ENCODE measurements around the gene LRRD1. TPM values are rescaled to one million over a fixed set of nuclear protein-coding genes. Genes with fewer than 3 reads are reported as not detected.
"Not testable (repeated sequence)": the region's sequence is repeated elsewhere in the genome, so short reads cannot be mapped to it uniquely, and the experiment has no call there.

Gene LRRD1
- total RNA-seq (2012; rRNA removed): 0.51 TPM in 1 of 2 replicates, not detected in the other

- H3K4me3 ChIP-seq (ENCODE audit: low read length): peak within 1 kb of the TSS; percentile 69
These were observed at the start of gene LRRD1 for GRCh38 chr7:92178928-92179924. Gene LRRD1, minus strand, starts transcription at chr7:92179142. Its CDS starts 13,940 bp downstream, at chr7:92165202.

GRCh38 chr7:92228742-92229141 is 49.8 kb upstream of the LRRD1 start:
- Histone ChIP-seq H3K27me3 (ENCODE audit: control insufficient read depth, insufficient read depth, low read length) (no peaks in the 10 kb centered on the region), H3K36me3 (ENCODE audit: insufficient read depth, low read length) (peaks cover 43% of the 10 kb centered on the region), H3K9ac (ENCODE audit: low read depth, low read length) (no peak overlapping the region), H3K4me1 (ENCODE audit: control insufficient read depth, insufficient read depth, low read length) (no peaks in the 10 kb centered on the region), H3K9me3 (replicated peaks; ENCODE audit: low read length) (peaks cover 3% of the 10 kb centered on the region), H3K4me3 (ENCODE audit: low read length) (no peak overlapping the region), H3K4me2 (ENCODE audit: low read length) (no peak overlapping the region)

More at GRCh38 chr7:92178928-92179924, at the start of gene LRRD1:
- Histone ChIP-seq H3K9ac (ENCODE audit: low read depth, low read length) (peak within 1 kb of the TSS; percentile 84), H3K4me2 (ENCODE audit: low read length) (peak within 1 kb of the TSS; percentile 89), H3K36me3 (ENCODE audit: insufficient read depth, low read length) (no peaks in the 10 kb centered on the region), H3K4me1 (ENCODE audit: control insufficient read depth, insufficient read depth, low read length) (peaks cover 16% of the 10 kb centered on the region), H3K27me3 (ENCODE audit: control insufficient read depth, insufficient read depth, low read length) (no peaks in the 10 kb centered on the region), H3K9me3 (replicated peaks; ENCODE audit: low read length) (no peaks in the 10 kb centered on the region)

- Histone ChIP-seq H3K4me2 (ENCODE audit: low read length) (no peak overlapping the region), H3K9me3 (replicated peaks; ENCODE audit: low read length) (peaks cover 3% of the 10 kb centered on the region), H3K4me1 (ENCODE audit: control insufficient read depth, insufficient read depth, low read length) (no peaks in the 10 kb centered on the region), H3K4me3 (ENCODE audit: low read length) (no peak overlapping the region), H3K27me3 (ENCODE audit: control insufficient read depth, insufficient read depth, low read length) (no peaks in the 10 kb centered on the region), H3K9ac (ENCODE audit: low read depth, low read length) (no peak overlapping the region), H3K36me3 (ENCODE audit: insufficient read depth, low read length) (peaks cover 45% of the 10 kb centered on the region)
These were observed 49.2 kb upstream of the LRRD1 start for GRCh38 chr7:92228100-92228499.

GRCh38 chr7:92226981-92227380 is 48.0 kb upstream of the LRRD1 start:
- Histone ChIP-seq H3K4me2 (ENCODE audit: low read length) (no peak overlapping the region), H3K27me3 (ENCODE audit: control insufficient read depth, insufficient read depth, low read length) (no peaks in the 10 kb centered on the region), H3K9ac (ENCODE audit: low read depth, low read length) (no peak overlapping the region), H3K4me3 (ENCODE audit: low read length) (no peak overlapping the region), H3K9me3 (replicated peaks; ENCODE audit: low read length) (peaks cover 3% of the 10 kb centered on the region), H3K36me3 (ENCODE audit: insufficient read depth, low read length) (peaks cover 54% of the 10 kb centered on the region), H3K4me1 (ENCODE audit: control insufficient read depth, insufficient read depth, low read length) (no peaks in the 10 kb centered on the region)

GRCh38 chr7:92221766-92222165 is 42.8 kb upstream of the LRRD1 start:
- Histone ChIP-seq H3K27me3 (ENCODE audit: control insufficient read depth, insufficient read depth, low read length) (no peaks in the 10 kb centered on the region), H3K4me2 (ENCODE audit: low read length) (no peak overlapping the region), H3K9ac (ENCODE audit: low read depth, low read length) (no peak overlapping the region), H3K4me1 (ENCODE audit: control insufficient read depth, insufficient read depth, low read length) (no peaks in the 10 kb centered on the region), H3K9me3 (replicated peaks; ENCODE audit: low read length) (no peaks in the 10 kb centered on the region), H3K36me3 (ENCODE audit: insufficient read depth, low read length) (peaks cover 70% of the 10 kb centered on the region), H3K4me3 (ENCODE audit: low read length) (no peak overlapping the region)

GRCh38 chr7:92206672-92207071 is 27.7 kb upstream of the LRRD1 start:
- Histone ChIP-seq H3K4me3 (ENCODE audit: low read length) (no peak overlapping the region), H3K4me1 (ENCODE audit: control insufficient read depth, insufficient read depth, low read length) (no peaks in the 10 kb centered on the region), H3K9ac (ENCODE audit: low read depth, low read length) (no peak overlapping the region), H3K4me2 (ENCODE audit: low read length) (no peak overlapping the region), H3K36me3 (ENCODE audit: insufficient read depth, low read length) (peaks cover 61% of the 10 kb centered on the region), H3K9me3 (replicated peaks; ENCODE audit: low read length) (no peaks in the 10 kb centered on the region), H3K27me3 (ENCODE audit: control insufficient read depth, insufficient read depth, low read length) (no peaks in the 10 kb centered on the region)

- peaks cover 57% of the 10 kb centered on the region for H3K36me3 ChIP-seq (ENCODE audit: insufficient read depth, low read length)
- H3K4me2 ChIP-seq (ENCODE audit: low read length): no peak overlapping the region
- H3K9ac ChIP-seq (ENCODE audit: low read depth, low read length): no peak overlapping the region
- no peak overlapping the region for H3K4me3 ChIP-seq (ENCODE audit: low read length)
- no peaks in the 10 kb centered on the region for H3K9me3 ChIP-seq (replicated peaks; ENCODE audit: low read length)
- no peaks in the 10 kb centered on the region for H3K27me3 ChIP-seq (ENCODE audit: control insufficient read depth, insufficient read depth, low read length)
- H3K4me1 ChIP-seq (ENCODE audit: control insufficient read depth, insufficient read depth, low read length): no peaks in the 10 kb centered on the region
These were observed 27.0 kb upstream of the LRRD1 start for GRCh38 chr7:92205987-92206386.

GRCh38 chr7:92200791-92201190 is 21.8 kb upstream of the LRRD1 start:
- no peaks in the 10 kb centered on the region for H3K27me3 ChIP-seq (ENCODE audit: control insufficient read depth, insufficient read depth, low read length)
- no peak overlapping the region for H3K9ac ChIP-seq (ENCODE audit: low read depth, low read length)
- no peaks in the 10 kb centered on the region for H3K4me1 ChIP-seq (ENCODE audit: control insufficient read depth, insufficient read depth, low read length)
- no peaks in the 10 kb centered on the region for H3K9me3 ChIP-seq (replicated peaks; ENCODE audit: low read length)
- H3K36me3 ChIP-seq (ENCODE audit: insufficient read depth, low read length): peaks cover 50% of the 10 kb centered on the region
- no peak overlapping the region for H3K4me2 ChIP-seq (ENCODE audit: low read length)
- no peak overlapping the region for H3K4me3 ChIP-seq (ENCODE audit: low read length)

- Histone ChIP-seq H3K9me3 (replicated peaks; ENCODE audit: low read length) (peaks cover 5% of the 10 kb centered on the region), H3K4me2 (ENCODE audit: low read length) (no peak overlapping the region), H3K4me3 (ENCODE audit: low read length) (no peak overlapping the region), H3K9ac (ENCODE audit: low read depth, low read length) (no peak overlapping the region), H3K27me3 (ENCODE audit: control insufficient read depth, insufficient read depth, low read length) (no peaks in the 10 kb centered on the region), H3K36me3 (ENCODE audit: insufficient read depth, low read length) (peaks cover 17% of the 10 kb centered on the region), H3K4me1 (ENCODE audit: control insufficient read depth, insufficient read depth, low read length) (no peaks in the 10 kb centered on the region)
These were observed 13.4 kb upstream of the LRRD1 start for GRCh38 chr7:92192326-92192725.

- H3K4me2 ChIP-seq (ENCODE audit: low read length); H3K4me1 ChIP-seq (ENCODE audit: control insufficient read depth, insufficient read depth, low read length); H3K27me3 ChIP-seq (ENCODE audit: control insufficient read depth, insufficient read depth, low read length); H3K9ac ChIP-seq (ENCODE audit: low read depth, low read length); H3K36me3 ChIP-seq (ENCODE audit: insufficient read depth, low read length); H3K4me3 ChIP-seq (ENCODE audit: low read length); H3K9me3 ChIP-seq (replicated peaks; ENCODE audit: low read length): not testable (repeated sequence)
These were observed 10.3 kb upstream of the LRRD1 start for GRCh38 chr7:92189246-92189645.

GRCh38 chr7:92184294-92184693 is 5.4 kb upstream of the LRRD1 start:
- H3K27me3 ChIP-seq (ENCODE audit: control insufficient read depth, insufficient read depth, low read length); H3K9me3 ChIP-seq (replicated peaks; ENCODE audit: low read length); H3K4me2 ChIP-seq (ENCODE audit: low read length); H3K4me1 ChIP-seq (ENCODE audit: control insufficient read depth, insufficient read depth, low read length); H3K4me3 ChIP-seq (ENCODE audit: low read length); H3K36me3 ChIP-seq (ENCODE audit: insufficient read depth, low read length); H3K9ac ChIP-seq (ENCODE audit: low read depth, low read length): not testable (repeated sequence)

- Histone ChIP-seq H3K36me3 (ENCODE audit: insufficient read depth, low read length) (no peaks in the 10 kb centered on the region), H3K4me3 (ENCODE audit: low read length) (no peak overlapping the region), H3K9me3 (replicated peaks; ENCODE audit: low read length) (no peaks in the 10 kb centered on the region), H3K9ac (ENCODE audit: low read depth, low read length) (no peak overlapping the region), H3K27me3 (ENCODE audit: control insufficient read depth, insufficient read depth, low read length) (no peaks in the 10 kb centered on the region), H3K4me1 (ENCODE audit: control insufficient read depth, insufficient read depth, low read length) (peaks cover 16% of the 10 kb centered on the region), H3K4me2 (ENCODE audit: low read length) (peak overlapping the region; percentile 42)
These were observed 1.6 kb downstream of the LRRD1 start for GRCh38 chr7:92177362-92177761.
